Dermis blood vessel endothelial cell (primary cell): ENCODE data around the gene LAGE3. TPM values are rescaled to one million over a fixed set of nuclear protein-coding genes. Genes with fewer than 3 reads are reported as not detected.

Experiments
- DNase-seq: peaks from one replicate; pipeline ENCODE4 v3.0.0; 2010
- total RNA-seq: library from RNA; depleted of rRNA; stranded (reverse); fragments of >200 nt; gene quantifications from 2 replicates; pipeline ENCODE4 v1.2.3, GENCODE V29; 2014

LAGE3 gene
- total RNA-seq, 1 donor from 2014 or later = 31.5 TPM

DNA sequence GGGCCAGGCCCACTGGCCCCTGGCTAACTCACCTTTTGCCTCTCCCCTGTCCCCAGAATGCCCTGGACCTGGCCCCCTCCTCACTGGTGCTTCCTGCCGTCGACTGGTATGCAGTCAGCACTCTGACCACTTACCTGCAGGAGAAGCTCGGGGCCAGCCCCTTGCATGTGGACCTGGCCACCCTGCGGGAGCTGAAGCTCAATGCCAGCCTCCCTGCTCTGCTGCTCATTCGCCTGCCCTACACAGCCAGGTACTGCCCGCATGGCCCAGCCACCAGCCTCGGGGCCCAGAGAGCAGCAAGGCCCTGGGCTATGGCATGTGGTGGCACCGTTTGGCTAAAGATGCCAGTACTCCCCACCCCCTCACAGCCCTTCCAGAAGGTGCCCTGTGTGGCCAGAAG, 46.9 kb downstream of the LAGE3 start:
- DNase-seq = no peak

DNA sequence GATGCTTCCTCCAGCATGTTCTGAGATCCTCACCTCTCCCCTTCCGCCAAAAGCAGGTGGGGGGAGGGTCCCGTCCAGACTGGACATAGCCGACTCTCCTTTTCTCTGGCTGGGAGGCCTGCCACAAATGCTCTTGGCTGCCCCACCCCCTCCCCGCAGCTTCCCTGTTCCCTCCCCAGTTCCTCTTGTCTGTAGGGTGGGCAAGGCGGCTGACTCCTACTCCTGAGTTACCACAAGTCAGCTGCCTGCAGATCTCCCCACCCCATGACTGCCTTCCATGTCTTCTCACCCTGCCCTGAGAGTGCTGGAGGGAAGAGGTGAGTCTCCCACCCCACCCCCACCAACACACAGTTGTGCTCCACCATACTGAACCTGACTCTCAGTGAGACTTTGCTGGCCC, 47.7 kb downstream of the LAGE3 start:
- no peak for DNase-seq

DNA sequence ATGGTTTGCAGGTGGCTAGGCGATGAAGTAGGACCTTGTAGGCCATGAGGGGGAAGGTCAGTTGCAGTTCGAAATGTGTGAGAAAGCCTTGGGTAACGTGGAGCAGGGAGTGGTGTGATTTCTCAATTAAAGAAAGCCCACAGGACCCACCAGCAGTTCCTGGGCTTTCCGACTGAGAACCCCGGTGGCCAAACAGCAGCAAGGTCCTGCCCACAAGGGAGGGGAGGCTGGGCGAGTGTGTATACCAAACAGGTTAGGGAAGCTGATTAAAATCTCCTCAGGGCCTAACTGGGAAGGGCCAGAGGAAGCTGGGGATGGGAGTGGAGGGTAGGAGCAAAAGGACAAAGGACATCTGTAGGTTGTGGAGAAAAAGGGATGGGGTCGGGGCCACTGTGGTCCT, 48.2 kb downstream of the LAGE3 start:
- DNase-seq = no peak

DNA sequence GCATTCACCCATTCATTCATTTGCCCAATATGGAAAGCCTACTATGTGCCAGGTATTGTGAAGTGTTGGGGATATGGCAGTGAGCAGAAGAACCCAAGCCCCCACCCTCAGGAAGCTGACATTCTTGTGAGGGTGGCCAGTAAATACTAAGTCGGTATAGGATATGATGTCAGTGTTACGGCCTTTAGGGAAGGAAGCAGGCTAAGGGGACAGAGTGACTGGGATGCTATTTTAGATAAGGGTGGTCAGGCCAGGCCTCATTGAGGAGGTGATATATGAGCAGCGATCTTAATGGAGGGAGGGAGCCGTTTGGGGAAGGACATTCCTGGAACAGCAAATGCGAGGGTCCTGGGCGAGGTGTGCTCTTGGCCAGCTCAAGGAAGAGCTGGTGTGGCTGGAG, 48.6 kb downstream of the LAGE3 start:
- peak; percentile 35 for DNase-seq

DNA sequence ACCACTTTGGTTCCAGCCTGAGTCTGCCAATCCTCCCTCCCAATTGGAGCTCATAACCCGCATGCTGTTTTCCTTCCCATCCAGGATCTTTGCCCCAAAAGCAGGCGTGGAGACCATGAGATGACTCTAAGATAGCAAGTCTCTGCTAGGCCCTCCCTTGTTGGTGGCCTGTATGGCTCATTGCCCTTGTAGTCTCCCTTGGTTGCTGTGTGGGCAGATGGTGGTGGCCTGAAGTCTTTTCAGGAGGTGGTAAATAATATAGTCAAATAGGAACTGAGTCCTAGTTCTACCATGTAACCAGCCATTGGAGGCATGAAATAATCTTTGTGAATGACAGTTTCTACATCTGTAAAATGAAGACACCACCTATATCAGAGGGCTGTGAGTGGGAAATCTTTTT, 49.4 kb downstream of the LAGE3 start:
- no peak for DNase-seq

DNA sequence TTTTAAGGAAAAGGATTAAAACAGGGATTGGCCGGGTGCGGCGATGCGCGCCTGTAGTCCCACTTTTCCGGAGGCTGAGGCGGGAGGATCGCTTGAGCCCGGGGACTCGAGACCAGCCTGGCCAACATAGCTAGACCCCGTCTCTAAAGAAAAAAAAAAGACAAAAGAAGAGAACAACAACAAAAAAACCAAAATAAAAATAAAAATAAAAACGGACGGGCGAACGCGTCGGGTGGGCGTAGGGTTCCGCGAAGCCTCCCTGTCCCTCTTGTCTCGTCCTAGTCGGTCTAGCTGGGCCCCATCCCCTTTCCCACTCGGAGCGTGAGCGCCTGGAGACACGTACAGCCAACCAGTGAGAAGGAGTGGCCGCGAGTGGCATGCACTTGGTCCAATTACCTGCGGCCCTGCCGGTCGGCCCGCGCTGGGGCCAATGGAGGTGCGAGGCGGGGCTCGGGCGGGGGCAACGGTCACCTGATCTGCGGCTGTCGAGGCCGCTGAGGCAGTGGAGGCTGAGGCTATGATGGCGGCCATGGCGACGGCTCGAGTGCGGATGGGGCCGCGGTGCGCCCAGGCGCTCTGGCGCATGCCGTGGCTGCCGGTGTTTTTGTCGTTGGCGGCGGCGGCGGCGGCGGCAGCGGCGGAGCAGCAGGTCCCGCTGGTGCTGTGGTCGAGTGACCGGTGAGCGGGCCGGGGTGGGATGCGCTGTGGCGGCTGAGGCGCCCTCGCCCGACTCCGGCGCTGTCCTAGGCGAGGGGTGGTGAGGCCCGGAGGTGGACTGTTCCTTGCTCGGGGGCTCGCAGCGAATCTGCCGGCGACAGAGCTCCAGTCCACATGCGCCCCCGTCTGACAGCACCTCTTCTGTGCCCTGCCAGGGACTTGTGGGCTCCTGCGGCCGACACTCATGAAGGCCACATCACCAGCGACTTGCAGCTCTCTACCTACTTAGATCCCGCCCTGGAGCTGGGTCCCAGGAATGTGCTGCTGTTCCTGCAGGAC, 50.6 kb downstream of the LAGE3 start, which contains the start of gene ATP6AP1:
Gene ATP6AP1 (plus strand): TSS at position 502 of the 996 bp plus-strand sequence. CDS start 16 bp downstream, at position 518.
- DNase-seq = peak; percentile 95

Other genes starting within 250 kb of the LAGE3 start
- gene OPN1MW3, start 221.7 kb downstream of the LAGE3 start, total RNA-seq = not detected in 2 replicates
- not detected in 2 replicates for gene TEX28, start 184.2 kb downstream of the LAGE3 start, total RNA-seq
- gene TKTL1, start 183.5 kb downstream of the LAGE3 start, total RNA-seq = not detected in 2 replicates
- 1,387 and 2,587 TPM in 2 replicates for gene FLNA, start 104.6 kb downstream of the LAGE3 start, total RNA-seq
- gene EMD, start 100.0 kb downstream of the LAGE3 start, total RNA-seq = 10.6 and 17.2 TPM in 2 replicates
- 3,745 and 6,057 TPM in 2 replicates for gene RPL10, start 80.9 kb downstream of the LAGE3 start, total RNA-seq
- gene DNASE1L1, start 70.0 kb downstream of the LAGE3 start, total RNA-seq = 105 and 111 TPM in 2 replicates
- gene TAFAZZIN, start 67.7 kb downstream of the LAGE3 start, total RNA-seq = 20.8 and 25.9 TPM in 2 replicates
- gene ATP6AP1, start 50.6 kb downstream of the LAGE3 start, total RNA-seq = 65.9 and 103 TPM in 2 replicates
- 50.7 and 75.9 TPM in 2 replicates for gene GDI1, start 42.1 kb downstream of the LAGE3 start, total RNA-seq
- 58.0 and 61.4 TPM in 2 replicates for gene FAM50A, start 35.1 kb downstream of the LAGE3 start, total RNA-seq
- 6.6 and 9.0 TPM in 2 replicates for gene PLXNA3, start 21.0 kb downstream of the LAGE3 start, total RNA-seq
- gene UBL4A, start 7.3 kb upstream of the LAGE3 start, total RNA-seq = 51.1 and 57.8 TPM in 2 replicates
- gene SLC10A3, start 11.3 kb upstream of the LAGE3 start, total RNA-seq = 22.1 and 39.9 TPM in 2 replicates
- gene FAM3A, start 37.0 kb upstream of the LAGE3 start, total RNA-seq = 25.5 and 27.7 TPM in 2 replicates
- 29.1 and 117 TPM in 2 replicates for gene G6PD, start 67.6 kb upstream of the LAGE3 start, total RNA-seq
- 15.5 and 22.1 TPM in 2 replicates for gene IKBKG, start 68.3 kb upstream of the LAGE3 start, total RNA-seq
- not detected in 2 replicates for gene CTAG1A, start 105.9 kb upstream of the LAGE3 start, total RNA-seq
- gene CTAG1B, start 140.0 kb upstream of the LAGE3 start, total RNA-seq = not detected in 2 replicates
- gene CTAG2, start 174.3 kb upstream of the LAGE3 start, total RNA-seq = not detected in 2 replicates